ENCODE measurements around the gene SHB. TPM values are rescaled to one million over a fixed set of nuclear protein-coding genes. Genes with fewer than 3 reads are reported as not detected.
A peak's percentile ranks its signal among the peaks of the same experiment; 100 is the strongest.

Gene SHB
- total and polyA plus RNA-seq, 2 of the 13 experiments (the other 11 are each of a cell fraction or from before 2014, with no cell fraction given), result 19.4 to 20.7 TPM

DNA sequence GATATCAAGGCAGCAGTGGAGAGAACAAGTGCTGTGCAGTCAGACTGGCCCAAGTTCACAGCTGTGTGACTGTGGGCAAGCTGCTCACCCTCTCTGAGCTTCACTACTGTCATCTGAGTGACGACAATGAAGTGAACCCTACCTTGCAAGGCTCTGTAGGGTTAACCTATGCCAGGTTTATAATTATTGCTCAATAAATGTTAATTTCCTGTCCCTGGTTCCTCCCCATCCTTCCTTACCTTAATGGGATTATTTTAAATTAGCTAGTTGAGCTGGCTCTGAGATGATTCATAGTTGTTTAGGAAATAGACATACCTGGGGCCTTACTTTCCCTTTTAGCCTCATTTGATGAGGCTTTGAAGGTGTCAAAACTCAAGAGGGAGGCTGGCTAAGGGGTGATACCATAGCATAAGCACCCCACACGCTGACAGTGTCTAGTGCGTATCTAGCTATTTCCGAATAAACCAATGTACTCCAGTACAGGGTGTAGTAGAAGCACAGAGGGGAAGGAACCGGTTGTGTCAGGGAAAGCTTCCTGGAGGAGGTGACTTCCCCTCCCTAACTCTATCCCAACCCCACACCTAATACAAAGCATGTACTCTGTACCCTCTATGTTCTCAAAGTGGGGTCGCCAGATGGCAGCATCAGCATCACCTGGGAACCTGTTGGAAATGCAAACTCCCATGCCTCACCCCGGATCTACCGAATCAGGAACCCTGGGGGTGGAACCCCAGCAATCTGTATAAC lies 101.8 kb downstream of the SHB start (continued):
- TF ChIP-seq, protein P1, sequence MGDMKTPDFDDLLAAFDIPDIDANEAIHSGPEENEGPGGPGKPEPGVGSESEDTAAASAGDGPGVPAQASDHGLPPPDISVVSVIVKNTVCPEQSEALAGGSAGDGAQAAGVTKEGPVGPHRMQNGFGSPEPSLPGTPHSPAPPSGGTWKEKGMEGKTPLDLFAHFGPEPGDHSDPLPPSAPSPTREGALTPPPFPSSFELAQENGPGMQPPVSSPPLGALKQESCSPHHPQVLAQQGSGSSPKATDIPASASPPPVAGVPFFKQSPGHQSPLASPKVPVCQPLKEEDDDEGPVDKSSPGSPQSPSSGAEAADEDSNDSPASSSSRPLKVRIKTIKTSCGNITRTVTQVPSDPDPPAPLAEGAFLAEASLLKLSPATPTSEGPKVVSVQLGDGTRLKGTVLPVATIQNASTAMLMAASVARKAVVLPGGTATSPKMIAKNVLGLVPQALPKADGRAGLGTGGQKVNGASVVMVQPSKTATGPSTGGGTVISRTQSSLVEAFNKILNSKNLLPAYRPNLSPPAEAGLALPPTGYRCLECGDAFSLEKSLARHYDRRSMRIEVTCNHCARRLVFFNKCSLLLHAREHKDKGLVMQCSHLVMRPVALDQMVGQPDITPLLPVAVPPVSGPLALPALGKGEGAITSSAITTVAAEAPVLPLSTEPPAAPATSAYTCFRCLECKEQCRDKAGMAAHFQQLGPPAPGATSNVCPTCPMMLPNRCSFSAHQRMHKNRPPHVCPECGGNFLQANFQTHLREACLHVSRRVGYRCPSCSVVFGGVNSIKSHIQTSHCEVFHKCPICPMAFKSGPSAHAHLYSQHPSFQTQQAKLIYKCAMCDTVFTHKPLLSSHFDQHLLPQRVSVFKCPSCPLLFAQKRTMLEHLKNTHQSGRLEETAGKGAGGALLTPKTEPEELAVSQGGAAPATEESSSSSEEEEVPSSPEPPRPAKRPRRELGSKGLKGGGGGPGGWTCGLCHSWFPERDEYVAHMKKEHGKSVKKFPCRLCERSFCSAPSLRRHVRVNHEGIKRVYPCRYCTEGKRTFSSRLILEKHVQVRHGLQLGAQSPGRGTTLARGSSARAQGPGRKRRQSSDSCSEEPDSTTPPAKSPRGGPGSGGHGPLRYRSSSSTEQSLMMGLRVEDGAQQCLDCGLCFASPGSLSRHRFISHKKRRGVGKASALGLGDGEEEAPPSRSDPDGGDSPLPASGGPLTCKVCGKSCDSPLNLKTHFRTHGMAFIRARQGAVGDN (CRISPR knock-in tag; IDR thresholded peaks at IDR 0.05), result peak; percentile 45; the same call in 1 of the 2 replicates
- TF ChIP-seq DPF2 (CRISPR knock-in tag; IDR thresholded peaks at IDR 0.05; ENCODE audit: borderline replicate concordance, low read depth), result no peak
- 0 out of 2 replicates have a peak, but pooled peaks have one; percentile 6 for TF ChIP-seq ZNF501 (CRISPR knock-in tag; IDR thresholded peaks at IDR 0.05)
- TF ChIP-seq, protein P2, sequence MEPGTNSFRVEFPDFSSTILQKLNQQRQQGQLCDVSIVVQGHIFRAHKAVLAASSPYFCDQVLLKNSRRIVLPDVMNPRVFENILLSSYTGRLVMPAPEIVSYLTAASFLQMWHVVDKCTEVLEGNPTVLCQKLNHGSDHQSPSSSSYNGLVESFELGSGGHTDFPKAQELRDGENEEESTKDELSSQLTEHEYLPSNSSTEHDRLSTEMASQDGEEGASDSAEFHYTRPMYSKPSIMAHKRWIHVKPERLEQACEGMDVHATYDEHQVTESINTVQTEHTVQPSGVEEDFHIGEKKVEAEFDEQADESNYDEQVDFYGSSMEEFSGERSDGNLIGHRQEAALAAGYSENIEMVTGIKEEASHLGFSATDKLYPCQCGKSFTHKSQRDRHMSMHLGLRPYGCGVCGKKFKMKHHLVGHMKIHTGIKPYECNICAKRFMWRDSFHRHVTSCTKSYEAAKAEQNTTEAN (CRISPR knock-in tag; conservative IDR thresholded peaks at IDR 0.05), result no peak
- 0 out of 2 replicates have a peak, but pooled peaks have one; percentile 22 for TF ChIP-seq RCOR2 (CRISPR knock-in tag; IDR thresholded peaks at IDR 0.05)
- TF ChIP-seq, protein P3, sequence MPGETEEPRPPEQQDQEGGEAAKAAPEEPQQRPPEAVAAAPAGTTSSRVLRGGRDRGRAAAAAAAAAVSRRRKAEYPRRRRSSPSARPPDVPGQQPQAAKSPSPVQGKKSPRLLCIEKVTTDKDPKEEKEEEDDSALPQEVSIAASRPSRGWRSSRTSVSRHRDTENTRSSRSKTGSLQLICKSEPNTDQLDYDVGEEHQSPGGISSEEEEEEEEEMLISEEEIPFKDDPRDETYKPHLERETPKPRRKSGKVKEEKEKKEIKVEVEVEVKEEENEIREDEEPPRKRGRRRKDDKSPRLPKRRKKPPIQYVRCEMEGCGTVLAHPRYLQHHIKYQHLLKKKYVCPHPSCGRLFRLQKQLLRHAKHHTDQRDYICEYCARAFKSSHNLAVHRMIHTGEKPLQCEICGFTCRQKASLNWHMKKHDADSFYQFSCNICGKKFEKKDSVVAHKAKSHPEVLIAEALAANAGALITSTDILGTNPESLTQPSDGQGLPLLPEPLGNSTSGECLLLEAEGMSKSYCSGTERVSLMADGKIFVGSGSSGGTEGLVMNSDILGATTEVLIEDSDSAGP (CRISPR knock-in tag; IDR thresholded peaks at IDR 0.05; ENCODE audit: borderline replicate concordance), result 0 out of 2 replicates have a peak, but pooled peaks have one; percentile 3
- TF ChIP-seq, protein P4, sequence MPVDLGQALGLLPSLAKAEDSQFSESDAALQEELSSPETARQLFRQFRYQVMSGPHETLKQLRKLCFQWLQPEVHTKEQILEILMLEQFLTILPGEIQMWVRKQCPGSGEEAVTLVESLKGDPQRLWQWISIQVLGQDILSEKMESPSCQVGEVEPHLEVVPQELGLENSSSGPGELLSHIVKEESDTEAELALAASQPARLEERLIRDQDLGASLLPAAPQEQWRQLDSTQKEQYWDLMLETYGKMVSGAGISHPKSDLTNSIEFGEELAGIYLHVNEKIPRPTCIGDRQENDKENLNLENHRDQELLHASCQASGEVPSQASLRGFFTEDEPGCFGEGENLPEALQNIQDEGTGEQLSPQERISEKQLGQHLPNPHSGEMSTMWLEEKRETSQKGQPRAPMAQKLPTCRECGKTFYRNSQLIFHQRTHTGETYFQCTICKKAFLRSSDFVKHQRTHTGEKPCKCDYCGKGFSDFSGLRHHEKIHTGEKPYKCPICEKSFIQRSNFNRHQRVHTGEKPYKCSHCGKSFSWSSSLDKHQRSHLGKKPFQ (CRISPR knock-in tag; IDR thresholded peaks at IDR 0.05; ENCODE audit: insufficient replicate concordance), result no peak
- TF ChIP-seq, protein P5, sequence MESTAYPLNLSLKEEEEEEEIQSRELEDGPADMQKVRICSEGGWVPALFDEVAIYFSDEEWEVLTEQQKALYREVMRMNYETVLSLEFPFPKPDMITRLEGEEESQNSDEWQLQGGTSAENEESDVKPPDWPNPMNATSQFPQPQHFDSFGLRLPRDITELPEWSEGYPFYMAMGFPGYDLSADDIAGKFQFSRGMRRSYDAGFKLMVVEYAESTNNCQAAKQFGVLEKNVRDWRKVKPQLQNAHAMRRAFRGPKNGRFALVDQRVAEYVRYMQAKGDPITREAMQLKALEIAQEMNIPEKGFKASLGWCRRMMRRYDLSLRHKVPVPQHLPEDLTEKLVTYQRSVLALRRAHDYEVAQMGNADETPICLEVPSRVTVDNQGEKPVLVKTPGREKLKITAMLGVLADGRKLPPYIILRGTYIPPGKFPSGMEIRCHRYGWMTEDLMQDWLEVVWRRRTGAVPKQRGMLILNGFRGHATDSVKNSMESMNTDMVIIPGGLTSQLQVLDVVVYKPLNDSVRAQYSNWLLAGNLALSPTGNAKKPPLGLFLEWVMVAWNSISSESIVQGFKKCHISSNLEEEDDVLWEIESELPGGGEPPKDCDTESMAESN (CRISPR knock-in tag; conservative IDR thresholded peaks at IDR 0.05), result no peak
- TF ChIP-seq RFX5 (IDR thresholded peaks at IDR 0.05; ENCODE audit: low read depth, low read length), result no peak
- no peak for TF ChIP-seq FOSL1 (CRISPR knock-in tag; IDR thresholded peaks at IDR 0.05; ENCODE audit: borderline replicate concordance)
- no peak for TF ChIP-seq ZNF335 (CRISPR knock-in tag; IDR thresholded peaks at IDR 0.05)
- TF ChIP-seq GATAD1 (CRISPR knock-in tag; IDR thresholded peaks at IDR 0.05), result no peak
- TF ChIP-seq ELF3 (CRISPR knock-in tag; IDR thresholded peaks at IDR 0.05), result no peak
- TF ChIP-seq, protein P6, sequence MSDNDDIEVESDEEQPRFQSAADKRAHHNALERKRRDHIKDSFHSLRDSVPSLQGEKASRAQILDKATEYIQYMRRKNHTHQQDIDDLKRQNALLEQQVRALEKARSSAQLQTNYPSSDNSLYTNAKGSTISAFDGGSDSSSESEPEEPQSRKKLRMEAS (IDR thresholded peaks at IDR 0.05), result peak; percentile 37
- no peak for TF ChIP-seq ZNF577 (CRISPR knock-in tag; IDR thresholded peaks at IDR 0.05; ENCODE audit: borderline replicate concordance, low read depth)
- TF ChIP-seq RBM39 (IDR thresholded peaks at IDR 0.05; ENCODE audit: low read depth, low read length, poor library complexity, severe bottlenecking), result no peak
- TF ChIP-seq ZNF569 (CRISPR knock-in tag; IDR thresholded peaks at IDR 0.05; ENCODE audit: borderline replicate concordance), result no peak

Measured in HepG2 (cell line).